IMR-90 (cell line): ENCODE results near the gene NDEL1. TPM values are rescaled to one million over a fixed set of nuclear protein-coding genes. Genes with fewer than 3 reads are reported as not detected.

Source experiments
- ATAC-seq: fragments of 200-7000 bp; cut with Tn5 transposase; 2 replicates; pipeline ENCODE4 v1.9.1; 2020; ENCODE audit warnings: low read depth, mild to moderate bottlenecking, moderate library complexity
- BruUV-seq: library from RNA; stranded (reverse); fragments of 400-500 nt; replicated peaks from 2 replicates; lab custom pipeline; 2021; lab: Mats Ljungman, UMichigan
- CTCF ChIA-PET: fragments of 300-600 bp; formaldehyde crosslinking; extraction: SDS; loops from one replicate; lab custom pipeline; 2021; ENCODE audit warnings: antibody characterized with exemption; lab: Yijun Ruan, JAX
- POLR2A ChIA-PET: fragments of 300-600 bp; sonication (Branson Sonifier 250); formaldehyde crosslinking; loops from one replicate; lab custom pipeline; 2022; ENCODE audit warnings: antibody characterized with exemption; ENCODE audit not compliant: unreplicated experiment; lab: Charles Lee
- DNase-seq: peaks from one replicate; pipeline ENCODE4 v3.0.0; 2013
- H2AFZ ChIP-seq: replicated peaks from 2 replicates; pipeline ENCODE3; 2013; ENCODE audit warnings: low read length, mild to moderate bottlenecking; ENCODE audit not compliant: poor library complexity
- H2AK5ac ChIP-seq: 2 replicates; pipeline ENCODE4 v1.6.1; 2013; ENCODE audit warnings: low read depth, low read length, inconsistent platforms
- H2AK9ac ChIP-seq: replicated peaks from 2 replicates; pipeline ENCODE3; 2013; ENCODE audit warnings: mild to moderate bottlenecking, low read depth, low read length, moderate library complexity; ENCODE audit not compliant: poor library complexity
- H2BK120ac ChIP-seq: 2 replicates; pipeline ENCODE4 v1.6.1; 2013; ENCODE audit warnings: low read depth, low read length, inconsistent platforms
- H2BK15ac ChIP-seq: 3 replicates; pipeline ENCODE4 v1.6.1; 2013; ENCODE audit warnings: low read depth, low read length, inconsistent platforms
- H2BK20ac ChIP-seq: 2 replicates; pipeline ENCODE4 v1.6.1; 2013; ENCODE audit warnings: low read depth, mild to moderate bottlenecking, inconsistent platforms, low read length, moderate library complexity
- H2BK5ac ChIP-seq: 2 replicates; pipeline ENCODE4 v1.6.1; 2013; ENCODE audit warnings: mild to moderate bottlenecking, low read depth, low read length, inconsistent platforms; ENCODE audit not compliant: poor library complexity, severe bottlenecking
- H3K14ac ChIP-seq: replicated peaks from 2 replicates; pipeline ENCODE4 v1.6.1; 2013; ENCODE audit warnings: low read depth, low read length, inconsistent platforms
- H3K18ac ChIP-seq: 2 replicates; pipeline ENCODE4 v1.6.1; 2013; ENCODE audit warnings: low read depth, low read length, control low read depth
- H3K23ac ChIP-seq: 2 replicates; pipeline ENCODE4 v1.6.1; 2013; ENCODE audit warnings: low read depth, low read length, inconsistent platforms
- H3K27ac ChIP-seq: 2 replicates; pipeline ENCODE4 v1.5.1; 2013; ENCODE audit warnings: mild to moderate bottlenecking, control low read depth, low read length; ENCODE audit not compliant: insufficient read depth
- H3K27me3 ChIP-seq: 2 replicates; pipeline ENCODE4 v1.6.1; 2013; ENCODE audit warnings: low read length; ENCODE audit not compliant: control insufficient read depth, insufficient read depth
- H3K36me3 ChIP-seq: 2 replicates; pipeline ENCODE4 v1.6.1; 2013; ENCODE audit warnings: low read length, mixed read lengths; ENCODE audit not compliant: control insufficient read depth, insufficient read depth
- H3K4ac ChIP-seq: 2 replicates; pipeline ENCODE4 v1.6.1; 2013; ENCODE audit warnings: low read depth, low read length, inconsistent platforms
- H3K4me1 ChIP-seq: 2 replicates; pipeline ENCODE4 v1.6.1; 2013; ENCODE audit warnings: low read length, mixed read lengths; ENCODE audit not compliant: control insufficient read depth, insufficient read depth
- H3K4me2 ChIP-seq: 2 replicates; pipeline ENCODE4 v1.6.1; 2013; ENCODE audit warnings: low read depth, mild to moderate bottlenecking, control low read depth, low read length, moderate library complexity
- H3K4me3 ChIP-seq: 2 replicates; pipeline ENCODE4 v1.5.1; 2013; ENCODE audit warnings: low read depth, mild to moderate bottlenecking, control low read depth, low read length, moderate library complexity; ENCODE audit not compliant: insufficient read depth
- H3K56ac ChIP-seq: 2 replicates; pipeline ENCODE4 v1.6.1; 2013; ENCODE audit warnings: low read length, inconsistent platforms; ENCODE audit not compliant: insufficient read depth; ENCODE audit errors: extremely low read depth
- H3K79me1 ChIP-seq, 2 experiments: 2 replicates each; pipeline ENCODE4 v1.6.1; 2013; ENCODE audit warnings: low read length in 2 of 2, inconsistent platforms in 1 of 2, low read depth in 1 of 2
- H3K9ac ChIP-seq: 2 replicates; pipeline ENCODE4 v1.6.1; 2013; ENCODE audit warnings: low read depth, low read length, control low read depth
- H3K9me1 ChIP-seq: 2 replicates; pipeline ENCODE4 v1.6.1; 2013; ENCODE audit warnings: low read length, inconsistent platforms; ENCODE audit not compliant: insufficient read depth
- H3K9me3 ChIP-seq: 2 replicates; pipeline ENCODE4 v1.6.1; 2013; ENCODE audit warnings: low read length; ENCODE audit not compliant: control insufficient read depth, insufficient read depth
- H4K20me1 ChIP-seq: 2 replicates; pipeline ENCODE4 v1.6.1; 2013; ENCODE audit warnings: low read length, inconsistent platforms; ENCODE audit not compliant: insufficient read depth
- H4K5ac ChIP-seq: 2 replicates; pipeline ENCODE4 v1.6.1; 2013; ENCODE audit warnings: mild to moderate bottlenecking, low read depth, low read length, control low read depth
- H4K8ac ChIP-seq, 2 experiments: 2 replicates each; pipeline ENCODE4 v1.6.1; 2013; ENCODE audit warnings: low read depth in 2 of 2, low read length in 2 of 2, control low read depth in 1 of 2, inconsistent platforms in 1 of 2
- H4K91ac ChIP-seq: 2 replicates; pipeline ENCODE4 v1.6.1; 2013; ENCODE audit warnings: low read depth, low read length, inconsistent platforms; ENCODE audit not compliant: insufficient read depth
- CEBPB ChIP-seq: IDR thresholded peaks from 2 replicates; pipeline ENCODE4 v1.6.1; 2012; ENCODE audit warnings: low read depth, low read length, improper control_type of control experiment
- CHD1 ChIP-seq: IDR thresholded peaks from 2 replicates; pipeline ENCODE4 v1.6.1; 2012; ENCODE audit warnings: low read depth, low read length, improper control_type of control experiment
- FOS ChIP-seq: fragments of 150-350 bp; IDR thresholded peaks from 2 replicates; pipeline ENCODE4 v1.6.1; 2016; ENCODE audit warnings: low read depth, low read length
- MAFK ChIP-seq: IDR thresholded peaks from 2 replicates; pipeline ENCODE4 v1.6.1; 2012; ENCODE audit warnings: low read depth, low read length, improper control_type of control experiment
- MAZ ChIP-seq: IDR thresholded peaks from 2 replicates; pipeline ENCODE4 v1.6.1; 2012; ENCODE audit warnings: low read depth, mild to moderate bottlenecking, low read length, improper control_type of control experiment, moderate library complexity, borderline replicate concordance
- MXI1 ChIP-seq: IDR thresholded peaks from 2 replicates; pipeline ENCODE4 v1.6.1; 2012; ENCODE audit warnings: low read depth, mild to moderate bottlenecking, low read length, moderate library complexity, borderline replicate concordance
- NFE2L2 ChIP-seq: fragments of 150-350 bp; IDR thresholded peaks from 2 replicates; pipeline ENCODE4 v1.6.1; 2016; ENCODE audit warnings: low read depth, mild to moderate bottlenecking, low read length
- POLR2A ChIP-seq: IDR thresholded peaks from 2 replicates; pipeline ENCODE4 v1.6.1; 2012; ENCODE audit warnings: mild to moderate bottlenecking, low read depth, low read length
- RAD21 ChIP-seq: IDR thresholded peaks from 2 replicates; pipeline ENCODE4 v1.6.1; 2012; ENCODE audit warnings: low read length, improper control_type of control experiment
- RFX5 ChIP-seq: IDR thresholded peaks from 2 replicates; pipeline ENCODE4 v1.8.0; 2012; ENCODE audit warnings: low read depth, mild to moderate bottlenecking, low read length, moderate library complexity
- SMC3 ChIP-seq: fragments of 150-350 bp; IDR thresholded peaks from 2 replicates; pipeline ENCODE4 v1.6.1; 2016; ENCODE audit warnings: low read depth, mild to moderate bottlenecking, antibody characterized with exemption, low read length, moderate library complexity
- WGBS, 2 experiments: methylation state at CpG; one replicate each; pipeline versions ENCODE4 v1.1.5 to v1.1.7; 2013; ENCODE audit warnings: missing lambda C conversion rate in 2 of 2; ENCODE audit not compliant: insufficient read length in 1 of 2; ENCODE audit errors: extremely low coverage in 2 of 2; 5-methylcytosine and 5-hydroxymethylcytosine counted together
- dilution Hi-C: fragments of 300-500 bp; cut with HindIII; formaldehyde crosslinking; loops from one replicate; pipeline ENCODE4 v1.14.3; 2018; ENCODE audit warnings: low sequenced_read_pairs; ENCODE audit not compliant: unreplicated experiment
- in situ Hi-C: fragments of 300-500 bp; cut with MboI; formaldehyde crosslinking; loops from 3 replicates; pipeline ENCODE4 v1.14.3; 2019; ENCODE audit warnings: low sequenced_read_pairs, inconsistent platforms, mixed read lengths
- intact Hi-C: fragments of 100-400 bp; cut with micrococcal nuclease; formaldehyde crosslinking; loops from 2 replicates; pipeline ENCODE4 v1.10.0; 2022
- polyA plus RNA-seq, 3 experiments: library from polyadenylated mRNA; depleted of rRNA; stranded (reverse); fragments of >200 nt; gene quantifications; 2 replicates each; pipeline ENCODE4 v1.2.3, GENCODE V29; 2012; ENCODE audit warnings: low replicate concordance in 1 of 3
- total RNA-seq: library from RNA; depleted of rRNA; stranded (reverse); fragments of >200 nt; gene quantifications from 2 replicates; pipeline ENCODE4 v1.2.3, GENCODE V29; 2012
- TF ChIP-seq, protein P1 (sequence below): fragments of 150-350 bp; IDR thresholded peaks from 2 replicates; pipeline ENCODE4 v1.6.1; 2016; ENCODE audit warnings: low read depth, mild to moderate bottlenecking, low read length, moderate library complexity, borderline replicate concordance

The NDEL1 gene
- total and polyA plus RNA-seq, 2 of the 4 experiments (the other 2 are of a cell fraction), result 28.9 to 95.6 TPM

DNA sequence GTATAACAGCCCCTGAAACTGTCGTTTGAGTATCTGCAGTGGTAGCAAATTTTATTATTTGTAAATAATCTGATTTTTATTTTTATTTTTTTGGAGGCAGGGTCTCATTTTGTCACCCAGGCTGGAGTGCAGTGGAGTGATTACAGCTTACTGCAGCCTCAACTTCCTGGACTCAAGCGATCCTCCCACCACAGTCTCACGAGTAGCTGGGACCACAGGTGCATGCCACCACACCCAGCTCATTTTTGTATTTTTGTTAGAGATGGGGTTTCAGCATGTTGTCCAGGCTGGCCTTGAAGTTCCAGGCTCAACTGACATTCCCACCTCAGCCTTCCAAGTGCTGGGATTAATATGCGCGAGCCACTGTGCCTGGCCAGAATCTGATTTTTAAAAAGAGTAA lies 2.8 kb downstream of the NDEL1 start:
- Histone ChIP-seq H3K4ac (no peak overlapping the region), H3K18ac (no peak overlapping the region), H3K4me3 (no peak overlapping the region), H3K56ac (no peak overlapping the region), H3K14ac (no peak overlapping the region), H3K27ac (no peak overlapping the region), H2AFZ (no peak overlapping the region), H2BK120ac (no peak overlapping the region), H2AK5ac (no peak overlapping the region), H3K4me2 (no peak overlapping the region), H2BK15ac (no peak overlapping the region), H2AK9ac (no peak overlapping the region), H4K5ac (no peak overlapping the region), H4K8ac (no peak overlapping the region), H3K9me1 (peaks cover 4% of the 10 kb centered on the region; the same call in 1 of the 2 replicates), H3K9ac (no peak overlapping the region), H4K91ac (no peak overlapping the region), H3K79me1 (peaks cover 5 to 32% of the 10 kb centered on the region in 2 experiments; a peak in 3 of 4 replicates), H4K20me1 (peaks cover 71% of the 10 kb centered on the region), H2BK5ac (no peak overlapping the region), H3K23ac (no peak overlapping the region), H3K27me3 (no peaks in the 10 kb centered on the region), H2BK20ac (no peak overlapping the region), H3K4me1 (peaks cover 2% of the 10 kb centered on the region; the same call in 1 of the 2 replicates), H3K9me3 (no peaks in the 10 kb centered on the region), H3K36me3 (peaks cover 10% of the 10 kb centered on the region)
- intact Hi-C loops (no loop called here), in situ Hi-C loops (no loop called here), dilution Hi-C loops (no loop called here)
- ChIA-PET POLR2A (no interaction called here), CTCF (interaction anchor here (0.7 kb wide), 1 partner anchor 12 kb away, joined by 3 read pairs; no protein-coding TSS in a partner anchor)
- ATAC-seq, result no peak
- WGBS, 2 experiments, result no CpG with 5 or more reads among the region's 5 CpGs
- no peak for DNase-seq
- TF ChIP-seq CHD1 (no peak), MXI1 (no peak), NFE2L2 (no peak), MAZ (no peak), MAFK (no peak), SMC3 (no peak), POLR2A (no peak), FOS (no peak), RFX5 (no peak), RAD21 (no peak), CEBPB (no peak)
- TF ChIP-seq, protein P1, sequence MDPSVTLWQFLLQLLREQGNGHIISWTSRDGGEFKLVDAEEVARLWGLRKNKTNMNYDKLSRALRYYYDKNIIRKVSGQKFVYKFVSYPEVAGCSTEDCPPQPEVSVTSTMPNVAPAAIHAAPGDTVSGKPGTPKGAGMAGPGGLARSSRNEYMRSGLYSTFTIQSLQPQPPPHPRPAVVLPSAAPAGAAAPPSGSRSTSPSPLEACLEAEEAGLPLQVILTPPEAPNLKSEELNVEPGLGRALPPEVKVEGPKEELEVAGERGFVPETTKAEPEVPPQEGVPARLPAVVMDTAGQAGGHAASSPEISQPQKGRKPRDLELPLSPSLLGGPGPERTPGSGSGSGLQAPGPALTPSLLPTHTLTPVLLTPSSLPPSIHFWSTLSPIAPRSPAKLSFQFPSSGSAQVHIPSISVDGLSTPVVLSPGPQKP, result no peak
- BruUV-seq, result no TSS peak
